NCI-H2227 (cell line): ENCODE results near the gene ARSB.
"Not testable (repeated sequence)": the region's sequence is repeated elsewhere in the genome, so short reads cannot be mapped to it uniquely, and the experiment has no call there.

Experiments used
- DNase-seq: peaks from one replicate; lab custom pipeline; 2025; ENCODE audit not compliant: unreplicated experiment; lab: John Stamatoyannopoulos, UW

Gene ARSB

DNA sequence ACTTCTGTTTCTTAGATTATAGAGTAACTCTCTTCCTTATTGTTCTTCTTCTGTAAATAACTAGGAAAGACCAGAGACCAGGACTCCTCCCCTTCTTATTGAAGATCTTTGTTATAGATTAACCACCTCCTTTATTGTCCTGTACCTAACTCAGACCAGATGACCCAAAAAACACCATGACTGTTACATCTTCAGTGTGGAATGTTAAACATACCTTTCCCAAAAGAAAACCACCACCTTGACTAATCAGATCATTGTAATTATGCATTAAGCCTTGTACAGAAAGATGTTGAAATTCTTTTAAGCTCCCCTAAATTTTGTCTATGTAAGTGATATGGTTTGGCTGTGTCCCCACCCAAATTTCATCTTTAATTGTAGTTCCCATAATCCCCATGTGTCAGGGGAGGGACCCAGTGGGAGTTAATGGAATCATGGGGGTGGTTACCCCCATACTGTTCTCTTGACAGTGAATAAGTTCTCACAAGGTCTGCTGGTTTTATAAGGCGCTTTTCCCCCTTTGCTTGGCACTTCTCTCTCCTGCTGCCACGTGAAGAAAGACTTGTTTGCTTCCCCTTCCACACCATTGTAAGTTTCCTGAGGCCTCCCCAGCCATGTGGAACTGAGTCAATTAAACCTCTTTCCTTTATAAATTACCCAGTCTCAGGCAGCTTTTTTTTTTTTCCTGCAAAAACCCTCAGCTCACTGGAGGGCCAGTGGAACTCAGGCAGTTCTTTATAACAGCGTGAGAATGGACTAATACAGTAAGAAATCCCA is 26.3 kb downstream of the ARSB start:
- DNase-seq, result no peak

DNA sequence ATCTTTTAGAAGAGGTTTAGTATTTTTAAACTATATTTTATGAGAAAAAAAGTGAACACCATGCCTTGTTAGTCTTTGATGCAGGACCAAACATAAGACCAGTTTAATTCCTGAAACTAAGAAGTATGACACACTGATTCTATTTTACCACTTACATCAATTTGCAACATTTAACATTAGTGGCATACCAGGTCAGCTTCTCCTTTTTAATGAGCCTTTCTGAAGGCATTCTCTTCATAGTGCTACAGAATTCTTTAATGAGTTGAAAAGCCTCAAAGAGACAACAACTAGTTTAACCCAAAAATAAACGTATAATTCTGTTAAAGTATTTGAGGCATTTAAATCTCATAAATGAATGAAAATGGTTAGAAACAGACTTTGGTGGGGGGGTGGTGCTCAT is 28.2 kb downstream of the ARSB start:
- no peak for DNase-seq

DNA sequence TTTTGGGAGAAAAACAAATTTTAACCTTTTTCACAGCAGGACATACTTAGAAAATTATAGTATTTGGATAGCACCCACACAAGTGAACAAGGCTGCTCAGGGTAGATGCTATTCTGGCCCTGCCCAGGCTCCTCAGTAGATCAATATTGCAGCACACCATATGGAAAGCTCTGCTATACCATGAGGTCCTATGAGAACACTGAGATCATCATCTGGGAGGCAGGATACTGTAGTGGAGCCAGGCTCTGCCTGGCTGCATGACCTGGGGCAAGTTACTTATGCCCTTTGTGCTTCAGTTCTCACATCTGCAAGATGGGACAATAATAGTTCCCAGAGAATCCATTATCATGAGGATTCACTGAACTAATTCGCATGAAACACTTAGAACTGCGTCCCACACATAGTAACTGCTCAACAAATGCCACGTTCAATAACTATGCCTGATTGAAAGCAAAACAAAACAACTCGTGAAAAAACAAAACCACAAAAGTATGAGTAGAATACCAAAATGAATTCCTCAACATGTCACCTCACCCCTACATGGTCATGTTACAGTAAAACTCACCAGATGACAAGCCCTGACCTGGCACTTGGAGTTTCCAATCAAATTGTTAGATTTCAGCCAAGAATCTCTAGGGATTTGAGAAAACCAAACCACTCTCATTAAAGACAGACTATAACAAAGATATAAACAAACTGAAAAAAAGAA is 31.9 kb downstream of the ARSB start:
- no peak for DNase-seq

DNA sequence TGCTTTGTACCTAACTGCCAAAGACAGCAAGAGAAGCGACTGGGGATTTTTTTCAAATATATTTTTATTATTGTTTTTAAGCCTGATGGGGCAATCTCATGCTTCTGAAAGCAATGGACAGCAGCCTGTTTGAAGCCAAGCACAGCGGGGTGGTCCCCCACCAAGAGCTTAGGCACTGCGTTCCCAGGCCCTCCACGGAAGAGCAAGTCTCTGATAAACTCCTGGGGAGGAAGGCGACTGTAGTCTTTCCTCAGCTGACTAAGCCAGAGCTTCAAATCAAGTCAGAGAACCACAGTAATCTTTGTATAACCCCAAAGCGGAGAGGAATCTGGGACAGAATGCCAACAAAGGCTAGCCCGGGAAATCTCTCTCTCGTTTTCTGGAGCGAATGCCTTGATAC is 54.4 kb downstream of the ARSB start:
- DNase-seq, result no peak

DNA sequence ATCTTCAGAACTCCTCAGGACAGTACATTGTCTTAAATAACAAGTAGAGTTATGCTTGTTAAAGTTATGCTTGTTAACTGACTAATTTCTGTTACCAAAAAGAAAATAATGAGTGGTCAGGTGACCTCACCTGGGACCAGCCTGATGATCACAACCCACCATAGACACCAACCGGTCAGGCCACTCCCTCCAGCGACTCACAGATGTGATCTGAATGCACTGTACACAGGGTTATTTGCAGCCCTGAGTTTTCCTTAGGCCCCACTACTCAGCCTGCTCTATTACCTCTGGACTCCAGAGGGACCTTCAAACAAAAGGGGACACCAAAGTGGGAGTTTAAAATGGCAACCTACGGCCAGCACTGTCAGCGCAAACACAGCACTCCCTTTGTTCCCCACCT is 55.3 kb downstream of the ARSB start:
- DNase-seq, result no peak

DNA sequence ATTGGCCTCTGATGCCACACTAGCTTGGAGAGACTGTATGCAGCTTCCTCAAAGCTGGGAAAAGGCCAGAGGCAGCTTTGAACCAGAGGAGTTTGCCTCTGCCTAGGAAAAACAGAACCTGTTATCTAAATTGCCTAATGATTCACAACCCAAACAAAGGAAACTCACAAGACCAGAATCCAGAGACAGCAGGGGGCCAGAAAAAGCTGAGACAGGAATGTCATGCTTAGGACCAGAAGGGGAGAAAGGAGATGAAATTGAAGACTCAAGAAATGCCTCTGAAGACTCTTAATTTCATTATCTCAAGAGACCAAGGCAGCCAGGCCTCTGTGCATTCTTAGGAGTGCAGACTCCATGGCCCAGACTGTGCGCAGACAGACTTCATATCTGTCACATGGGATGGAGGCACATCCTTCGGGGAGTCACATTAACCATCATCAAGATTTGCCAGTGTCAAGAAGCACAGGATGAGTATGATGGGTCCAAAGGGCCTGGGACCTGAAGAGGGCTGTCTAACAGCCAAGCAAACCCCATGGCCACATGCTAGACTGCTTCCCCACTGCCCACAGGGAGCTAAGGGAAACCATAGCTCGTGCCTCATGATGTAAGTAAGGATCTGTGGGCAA is 57.3 kb downstream of the ARSB start:
- DNase-seq, result peak; percentile 14

DNA sequence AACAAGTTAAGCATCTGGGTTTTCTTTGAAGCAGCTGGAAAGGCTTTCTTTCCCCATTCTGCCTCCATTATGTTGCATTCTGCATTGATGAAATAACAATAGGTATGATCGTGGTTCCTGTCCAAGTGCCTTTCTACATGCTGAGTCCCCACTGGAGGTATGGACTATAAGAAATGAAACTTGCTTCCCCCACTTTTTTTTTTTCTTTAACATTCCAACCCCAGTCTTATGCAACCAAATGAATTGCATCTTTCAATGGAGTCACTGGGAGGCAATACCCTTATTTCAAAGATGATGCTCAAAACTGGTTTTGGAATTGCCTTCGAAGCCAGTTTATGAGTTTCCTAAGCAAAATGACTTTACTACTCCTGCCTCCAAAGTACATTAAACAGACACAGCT is 58.9 kb downstream of the ARSB start:
- no peak for DNase-seq

DNA sequence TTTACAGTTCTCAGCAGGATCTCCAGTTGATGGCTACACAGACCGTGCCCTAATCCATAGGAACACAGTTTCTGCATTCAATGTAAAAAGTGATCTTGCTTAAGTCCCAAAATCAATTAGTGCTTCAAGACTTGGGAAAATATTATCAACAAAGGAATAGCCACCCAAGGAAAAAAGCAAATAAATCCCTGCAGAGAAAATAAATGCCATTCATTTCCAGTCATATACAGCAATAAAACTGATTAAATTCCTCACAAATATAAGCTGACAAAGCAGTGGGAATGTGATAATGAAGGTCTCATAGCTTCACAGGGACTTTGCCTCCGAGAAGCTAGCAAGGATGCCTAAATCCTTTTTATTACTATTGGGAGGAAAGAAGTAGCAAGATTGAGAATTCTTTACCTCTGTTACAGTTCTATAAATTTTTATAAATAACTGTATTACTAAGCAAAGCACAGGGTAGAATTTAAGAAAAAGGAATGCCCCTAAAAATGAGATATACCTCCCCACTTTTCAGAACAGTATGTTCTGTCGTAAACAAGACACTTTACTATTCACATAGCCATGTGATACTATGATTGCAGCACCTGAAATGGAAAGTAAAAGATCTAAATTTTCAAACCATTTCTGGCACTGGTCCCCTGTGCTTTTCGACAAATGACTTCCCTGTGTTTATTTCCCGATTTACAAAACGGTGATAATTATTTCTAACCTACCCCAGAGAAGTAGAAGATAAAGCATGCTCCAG is 59.8 kb downstream of the ARSB start:
- DNase-seq, result peak; percentile 11

DNA sequence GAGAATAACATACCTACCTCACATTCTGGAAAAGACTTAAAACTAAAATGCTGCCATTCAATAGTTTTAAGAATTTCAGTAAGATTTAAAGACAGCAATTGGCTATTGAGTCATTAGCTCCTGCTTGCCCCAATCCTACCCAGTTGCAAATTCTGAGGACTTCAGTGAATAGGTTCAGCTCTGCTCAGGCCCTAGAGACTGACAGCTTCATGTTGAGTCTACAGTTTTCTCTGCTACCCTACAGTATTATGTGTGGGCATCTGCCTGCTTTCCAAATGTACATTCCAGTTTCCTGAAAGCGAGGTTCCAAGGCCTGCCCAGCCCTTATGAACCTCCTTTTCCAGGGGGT is 61.5 kb downstream of the ARSB start:
- DNase-seq, result no peak

DNA sequence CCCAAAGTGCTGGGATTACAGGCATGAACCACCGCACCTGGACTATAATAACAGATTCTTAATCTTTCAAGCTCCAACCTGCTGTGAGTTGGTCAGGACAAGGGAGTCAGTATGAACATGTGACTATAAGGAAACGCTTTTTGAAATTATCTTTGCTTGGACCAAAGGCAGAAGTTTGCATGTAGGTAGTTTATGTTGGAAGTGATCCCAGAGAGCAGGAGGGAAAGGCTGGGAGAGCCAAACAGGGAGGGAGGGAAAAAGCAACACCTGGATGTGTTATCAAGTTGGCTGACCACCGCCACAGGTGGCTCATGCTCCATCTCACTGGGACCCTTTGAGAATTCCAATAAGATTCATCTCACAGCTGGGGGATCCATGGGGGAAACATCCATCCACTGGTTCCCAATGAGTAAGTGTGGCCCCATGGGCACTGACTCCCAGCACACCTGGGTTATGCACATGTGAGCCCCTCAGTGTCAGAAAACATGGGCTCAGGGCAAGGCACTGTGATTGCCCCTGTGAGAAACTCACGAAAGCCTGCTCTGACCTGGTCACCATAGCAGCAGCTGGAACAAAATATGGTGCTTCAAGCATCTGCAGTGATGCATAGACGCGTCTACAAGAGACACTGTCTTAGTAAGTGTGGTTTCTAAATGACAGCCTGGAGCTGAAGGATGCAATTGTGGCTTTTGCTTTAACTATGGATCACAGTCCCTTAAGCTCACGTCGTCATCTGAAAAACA is 62.1 kb downstream of the ARSB start:
- no peak for DNase-seq

DNA sequence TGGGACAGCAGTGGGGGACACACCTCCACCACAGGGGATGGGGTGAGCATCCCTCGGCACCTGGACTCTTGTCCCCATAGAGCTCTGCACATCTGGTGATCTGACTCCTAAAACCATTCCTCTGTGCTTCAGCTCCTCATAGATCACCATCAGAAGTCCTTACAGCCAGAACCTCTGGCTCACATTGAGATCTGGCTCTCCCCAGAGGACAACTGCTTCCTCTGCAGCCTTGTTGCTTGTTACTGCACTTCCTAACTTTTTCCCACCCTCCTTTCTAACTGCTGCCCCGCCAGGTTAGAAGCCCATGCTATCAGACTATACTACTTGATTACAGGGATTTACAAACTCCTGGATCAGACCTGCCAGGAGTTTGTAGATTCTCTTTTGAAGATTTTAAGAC is 64.5 kb downstream of the ARSB start:
- DNase-seq, result no peak

DNA sequence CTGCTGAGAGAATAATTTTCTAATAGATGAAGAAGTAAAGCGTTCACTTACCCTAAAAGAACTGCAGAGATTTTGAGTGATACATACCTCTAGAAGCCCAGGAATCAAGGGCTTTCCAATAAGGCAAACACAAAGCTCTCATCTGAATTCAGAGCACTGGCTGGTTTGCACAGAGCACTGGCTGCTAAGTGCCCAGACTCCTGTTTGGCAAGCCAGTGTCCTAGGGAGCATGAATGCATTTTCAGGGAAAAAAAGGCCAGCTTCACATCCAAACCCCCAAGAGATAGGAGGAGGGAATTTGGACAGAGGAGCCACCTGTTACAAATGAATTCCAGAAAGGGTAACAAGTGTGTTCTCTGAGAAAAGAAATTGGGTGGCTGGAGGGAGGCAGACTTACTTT is 65.3 kb downstream of the ARSB start:
- DNase-seq, result no peak

DNA sequence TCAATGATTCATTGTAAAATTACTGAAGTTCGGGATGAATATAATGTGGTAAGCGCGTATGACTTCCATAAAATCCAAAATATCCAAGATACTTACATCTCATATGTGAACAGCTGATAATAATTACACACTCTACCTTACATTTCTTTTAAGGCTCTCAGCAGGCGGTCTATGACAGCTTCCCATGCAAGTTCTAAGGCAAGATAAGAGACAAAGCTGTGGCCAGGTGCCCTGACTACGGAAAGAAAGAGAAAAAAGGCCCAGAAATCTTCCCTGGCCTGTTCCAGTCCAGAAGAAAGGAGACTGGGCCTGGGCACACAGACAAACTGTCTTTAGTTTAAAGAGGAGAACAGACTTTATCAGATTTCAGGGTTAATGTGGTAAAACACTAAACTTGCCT is 69.1 kb downstream of the ARSB start:
- DNase-seq, result no peak

DNA sequence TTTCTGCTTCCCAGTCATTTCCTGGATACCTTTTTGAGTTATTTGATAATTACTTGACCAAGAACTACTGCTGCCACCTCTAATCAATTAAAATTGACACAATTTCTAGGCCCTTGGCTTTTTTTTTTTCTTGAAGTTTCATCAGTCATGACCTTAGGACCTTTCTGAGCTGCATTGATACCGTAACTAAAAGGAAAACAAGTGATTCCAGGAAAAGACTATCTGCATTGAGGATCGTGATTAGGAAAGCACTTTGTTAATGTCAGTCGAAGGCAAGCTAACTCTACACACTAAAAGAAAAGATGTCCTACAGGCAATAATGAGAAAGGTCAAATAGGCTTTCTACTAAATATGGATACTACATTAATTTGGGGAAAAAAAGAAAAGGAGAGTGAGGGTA is 69.9 kb downstream of the ARSB start:
- no peak for DNase-seq

DNA sequence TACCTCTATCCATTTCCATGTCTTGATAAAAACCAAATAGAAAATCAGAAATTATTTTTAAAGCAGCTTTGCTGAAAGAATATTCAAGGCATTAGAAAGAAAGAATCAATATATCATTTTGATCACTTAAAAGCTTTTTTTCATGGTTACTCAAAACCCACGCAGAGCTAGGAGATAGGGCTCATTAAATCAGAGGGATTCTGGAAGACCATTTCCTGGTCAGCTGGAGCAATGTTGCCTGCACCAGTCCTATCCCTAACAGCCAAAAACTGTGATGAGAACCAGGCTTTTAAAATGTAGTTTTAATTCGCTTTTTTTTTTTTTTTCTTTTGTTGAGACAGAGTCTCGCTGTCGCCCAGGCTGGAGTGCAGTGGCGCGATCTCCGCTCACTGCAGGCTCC is 72.3 kb downstream of the ARSB start:
- DNase-seq, result no peak

DNA sequence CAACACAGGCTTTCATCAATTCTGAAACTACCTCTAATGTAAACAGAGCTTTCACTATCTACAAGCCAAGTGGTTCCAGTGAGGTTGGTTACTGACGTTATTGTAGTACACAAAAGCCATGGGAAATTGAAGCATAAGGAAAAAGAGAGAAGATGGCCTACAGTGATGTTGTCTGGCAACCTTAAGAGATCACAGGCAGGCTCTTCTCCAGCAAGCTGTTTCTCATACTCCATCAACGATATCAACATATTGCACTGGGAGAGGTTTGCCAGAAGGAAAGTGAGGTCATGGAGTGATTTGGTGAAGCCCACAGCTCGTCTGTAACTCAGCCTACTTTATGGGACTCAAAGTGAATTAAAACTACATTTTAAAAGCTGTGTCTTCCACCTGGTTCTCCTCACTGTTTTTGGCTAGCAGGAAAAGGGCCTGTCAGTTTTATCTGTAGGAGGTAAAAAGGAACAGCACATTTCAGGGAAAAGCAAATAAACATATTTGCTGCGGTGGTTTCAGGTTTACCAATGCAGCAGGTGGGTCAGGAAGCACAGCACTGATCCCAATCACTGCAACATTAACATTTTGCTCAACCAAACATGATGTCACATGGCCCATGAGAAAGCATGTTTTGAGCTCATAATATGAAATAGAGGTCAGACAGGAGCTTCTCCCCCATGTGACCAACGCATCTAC is 72.9 kb downstream of the ARSB start:
- no peak for DNase-seq

DNA sequence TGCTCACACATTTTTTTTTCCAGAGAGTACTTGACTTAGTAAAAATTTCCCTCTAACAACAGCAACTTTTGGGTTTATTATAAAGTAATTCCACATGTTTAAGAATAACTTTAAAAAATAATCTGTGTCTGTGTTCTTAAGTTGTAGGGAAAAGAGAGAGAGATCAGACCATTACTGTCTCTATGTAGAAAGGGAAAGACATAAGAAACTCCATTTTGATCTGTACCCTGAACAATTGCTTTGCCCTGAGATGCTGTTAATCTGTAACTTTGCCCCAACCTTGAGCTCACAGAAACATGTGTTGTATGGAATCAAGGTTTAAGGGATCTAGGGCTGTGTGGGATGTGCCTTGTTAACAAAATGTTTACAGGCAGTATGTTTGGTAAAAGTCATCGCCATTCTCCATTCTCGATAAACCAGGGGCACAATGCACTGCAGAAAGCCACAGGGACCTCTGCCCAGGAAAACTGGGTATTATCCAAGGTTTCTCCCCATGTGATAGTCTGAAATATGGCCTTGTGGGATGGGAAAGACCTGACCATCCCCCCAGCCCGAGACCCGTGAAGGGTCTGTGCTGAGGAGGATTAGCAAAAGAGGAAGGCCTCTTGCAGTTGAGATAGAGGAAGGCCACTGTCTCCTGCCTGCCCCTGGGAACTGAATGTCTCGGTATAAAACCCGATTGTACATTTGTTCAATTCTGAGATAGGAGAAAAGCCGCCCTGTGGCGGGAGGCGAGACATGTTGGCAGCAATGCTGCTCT is 75.7 kb downstream of the ARSB start:
- not testable (repeated sequence) for DNase-seq

DNA sequence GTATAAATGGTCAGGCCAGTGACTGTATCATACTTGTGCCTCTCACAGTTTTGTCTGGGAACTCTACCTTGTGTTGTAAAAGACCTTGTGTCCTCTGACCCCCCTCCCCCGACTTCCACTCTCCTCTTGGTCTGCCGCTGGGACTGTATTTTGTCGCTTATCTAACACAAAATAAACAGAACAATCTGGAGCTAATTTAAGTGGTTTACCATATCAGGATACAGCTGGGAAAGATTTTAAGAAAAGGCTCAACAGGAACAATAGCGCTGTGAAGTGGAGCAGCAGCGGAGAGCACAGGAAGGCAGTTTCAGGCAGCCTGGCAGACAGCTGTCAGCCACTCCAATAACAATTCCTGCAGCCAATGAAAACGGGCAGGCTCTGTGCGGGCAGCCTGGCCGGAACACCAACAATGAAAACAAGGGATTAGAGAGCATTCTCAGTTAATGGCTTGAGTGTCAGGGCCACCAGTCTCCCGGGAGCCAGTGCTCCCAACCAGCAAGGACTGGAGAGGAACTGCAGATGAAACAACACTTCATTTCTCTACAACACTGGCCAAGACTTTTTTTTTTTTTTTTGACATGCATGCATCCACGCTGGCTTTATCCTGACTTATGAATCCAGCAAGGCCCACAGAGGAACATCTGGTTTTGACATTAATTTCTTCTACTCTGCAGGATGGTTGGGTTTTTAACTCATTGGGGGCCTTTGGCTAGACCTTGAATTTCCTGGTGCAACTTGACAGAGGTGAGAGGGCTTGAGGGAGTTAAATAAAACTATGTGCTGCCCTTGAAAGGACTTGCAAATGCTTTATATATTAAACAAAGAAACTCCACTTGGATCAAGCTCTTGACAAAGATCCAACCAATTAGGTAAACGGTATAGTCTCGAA is 76.7 kb downstream of the ARSB start:
- peak; percentile 67 for DNase-seq
